Measurements from ENCODE around the gene GLT6D1. TPM values are rescaled to one million over a fixed set of nuclear protein-coding genes. Genes with fewer than 3 reads are reported as not detected.

The GLT6D1 gene
- total RNA-seq, 1 donor from 2014 or later = not detected

GRCh38 chr9:135671591-135672041 lies 32.3 kb upstream of the GLT6D1 start:
- no peak overlapping the region for H3K9ac ChIP-seq (ENCODE audit: low read length)
- no peaks in the 10 kb centered on the region for H3K4me1 Mint-ChIP-seq (ENCODE audit: low read depth, unreplicated experiment)
- no peaks in the 10 kb centered on the region for H3K79me2 ChIP-seq (ENCODE audit: insufficient read depth, low read length)
- H3K36me3 ChIP-seq (ENCODE audit: insufficient read depth, low read length) = no peaks in the 10 kb centered on the region
- no peak overlapping the region for H2AFZ ChIP-seq (ENCODE audit: low read depth, low read length)
- no peak overlapping the region for H3K4me3 ChIP-seq (ENCODE audit: insufficient read depth, low read depth, low read length)
- TF ChIP-seq EZH2 (IDR thresholded peaks at IDR 0.05; ENCODE audit: insufficient read depth, low read length) (no peak), CTCF (IDR thresholded peaks at IDR 0.05; ENCODE audit: insufficient read depth, low read depth, low read length) (no peak)
- H3K9me3 Mint-ChIP-seq (ENCODE audit: unreplicated experiment) = peaks cover 9% of the 10 kb centered on the region
- no peaks in the 10 kb centered on the region for H4K20me1 ChIP-seq (ENCODE audit: insufficient read depth, low read length)
- no peaks in the 10 kb centered on the region for H3K4me1 ChIP-seq (ENCODE audit: insufficient read depth, low read length)
- H3K27me3 Mint-ChIP-seq (ENCODE audit: low read depth, unreplicated experiment) = peaks cover 10% of the 10 kb centered on the region
- H3K9me3 ChIP-seq (ENCODE audit: insufficient read depth, low read depth, low read length) = no peaks in the 10 kb centered on the region
- FAIRE-seq (no peak), DNase-seq (ENCODE audit: low read depth) (no peak)
- peaks cover 4% of the 10 kb centered on the region for H3K36me3 Mint-ChIP-seq (ENCODE audit: low read depth, unreplicated experiment)
- no peaks in the 10 kb centered on the region for H3K27me3 ChIP-seq (ENCODE audit: insufficient read depth, low read length)
- no peak overlapping the region for H3K27ac ChIP-seq (ENCODE audit: low read depth, low read length)
- no peak overlapping the region for H3K4me2 ChIP-seq (ENCODE audit: low read length)
- H3K27ac Mint-ChIP-seq (ENCODE audit: unreplicated experiment) = no peak overlapping the region
- H3K4me3 Mint-ChIP-seq (ENCODE audit: unreplicated experiment) = no peak overlapping the region

- Histone ChIP-seq H3K4me1 (ENCODE audit: insufficient read depth, low read length) (no peaks in the 10 kb centered on the region), H3K4me3 (ENCODE audit: insufficient read depth, low read depth, low read length) (no peak overlapping the region), H3K27ac (ENCODE audit: low read depth, low read length) (no peak overlapping the region), H3K9ac (ENCODE audit: low read length) (no peak overlapping the region), H3K36me3 (ENCODE audit: insufficient read depth, low read length) (no peaks in the 10 kb centered on the region), H2AFZ (ENCODE audit: low read depth, low read length) (no peak overlapping the region), H3K4me2 (ENCODE audit: low read length) (no peak overlapping the region), H3K9me3 (ENCODE audit: insufficient read depth, low read depth, low read length) (no peaks in the 10 kb centered on the region), H3K27me3 (ENCODE audit: insufficient read depth, low read length) (no peaks in the 10 kb centered on the region), H4K20me1 (ENCODE audit: insufficient read depth, low read length) (no peaks in the 10 kb centered on the region), H3K79me2 (ENCODE audit: insufficient read depth, low read length) (no peaks in the 10 kb centered on the region)
- FAIRE-seq (no peak), DNase-seq (ENCODE audit: low read depth) (no peak)
- Mint-ChIP-seq H3K4me1 (ENCODE audit: low read depth, unreplicated experiment) (no peaks in the 10 kb centered on the region), H3K36me3 (ENCODE audit: low read depth, unreplicated experiment) (peaks cover 5% of the 10 kb centered on the region), H3K27me3 (ENCODE audit: low read depth, unreplicated experiment) (peaks cover 14% of the 10 kb centered on the region), H3K27ac (ENCODE audit: unreplicated experiment) (no peak overlapping the region), H3K9me3 (ENCODE audit: unreplicated experiment) (peaks cover 9% of the 10 kb centered on the region), H3K4me3 (ENCODE audit: unreplicated experiment) (no peak overlapping the region)
- TF ChIP-seq CTCF (IDR thresholded peaks at IDR 0.05; ENCODE audit: insufficient read depth, low read depth, low read length) (no peak), EZH2 (IDR thresholded peaks at IDR 0.05; ENCODE audit: insufficient read depth, low read length) (no peak)
Observed at GRCh38 chr9:135670721-135671590, 31.6 kb upstream of the GLT6D1 start.

All from astrocyte (in vitro differentiated cells and primary cell).